ENCODE results near the gene TAS2R60. TPM values are rescaled to one million over a fixed set of nuclear protein-coding genes. Genes with fewer than 3 reads are reported as not detected.

The TAS2R60 gene
- total RNA-seq, 1 donor from 2014 or later = not detected

DNA sequence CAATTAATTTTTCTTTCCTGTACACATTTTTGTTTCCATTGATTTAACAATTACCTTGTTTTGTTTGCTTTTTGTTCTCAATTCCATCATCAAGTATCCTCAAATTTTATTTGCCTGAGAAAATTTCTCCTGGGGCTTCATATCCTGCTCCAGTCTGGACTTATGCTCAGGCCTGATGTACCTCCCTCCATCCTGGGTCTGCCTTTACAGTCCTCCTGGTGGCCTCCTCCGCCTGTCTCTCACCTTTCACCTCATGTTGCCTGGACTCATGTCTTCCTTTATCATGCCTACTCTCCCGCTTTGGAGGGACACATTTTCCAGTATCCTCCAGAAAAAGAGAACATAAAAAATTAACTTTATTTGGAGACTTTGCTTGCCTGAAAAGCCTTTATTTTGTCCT is 12.1 kb upstream of the TAS2R60 start:
- no peak for DNase-seq
- ATAC-seq = no peak
- intact Hi-C loops (cut with micrococcal nuclease) = no loop called here

DNA sequence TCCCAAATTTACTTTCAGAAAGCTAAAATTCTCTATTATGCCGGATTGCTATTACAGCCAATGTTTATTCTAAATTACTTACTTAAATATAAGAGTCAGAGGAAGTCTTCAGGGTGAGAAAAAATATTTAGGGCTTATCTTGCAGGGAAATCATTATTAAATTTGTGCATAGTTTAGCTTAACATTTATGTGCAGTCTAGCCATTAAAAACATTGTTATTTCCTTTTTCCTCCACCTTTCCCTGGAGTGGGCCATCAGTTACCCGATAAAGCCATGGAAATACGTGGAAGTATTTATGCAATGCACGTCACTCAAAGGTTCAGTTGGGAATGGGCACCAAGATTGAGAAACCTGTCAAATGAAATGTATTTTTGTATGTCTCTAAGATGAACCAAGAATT is 9.5 kb upstream of the TAS2R60 start:
- intact Hi-C loops (cut with micrococcal nuclease) = no loop called here
- ATAC-seq = no peak
- DNase-seq = no peak

DNA sequence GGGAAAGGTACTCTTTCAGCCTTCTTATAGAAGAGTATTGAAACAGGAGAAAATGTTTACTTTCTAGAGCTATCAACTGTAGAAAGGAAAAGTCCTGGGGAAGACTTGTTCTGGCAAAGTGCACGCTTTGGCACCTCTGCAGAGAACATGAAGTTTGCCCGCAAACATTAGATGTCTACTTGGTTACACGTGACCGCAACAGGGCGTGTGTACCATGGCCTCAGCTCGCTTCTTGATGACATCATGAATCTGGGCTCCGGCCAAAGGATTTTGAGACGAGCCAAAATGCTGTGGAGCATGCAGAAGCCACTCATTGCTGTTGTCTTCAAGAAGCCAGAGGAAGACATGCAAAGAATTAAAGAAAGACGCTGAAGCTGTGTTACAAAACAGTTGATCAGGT is 8.6 kb upstream of the TAS2R60 start:
- DNase-seq (peak; percentile 60), ATAC-seq (peak; percentile 56)
- intact Hi-C loops (cut with micrococcal nuclease) = no loop called here

DNA sequence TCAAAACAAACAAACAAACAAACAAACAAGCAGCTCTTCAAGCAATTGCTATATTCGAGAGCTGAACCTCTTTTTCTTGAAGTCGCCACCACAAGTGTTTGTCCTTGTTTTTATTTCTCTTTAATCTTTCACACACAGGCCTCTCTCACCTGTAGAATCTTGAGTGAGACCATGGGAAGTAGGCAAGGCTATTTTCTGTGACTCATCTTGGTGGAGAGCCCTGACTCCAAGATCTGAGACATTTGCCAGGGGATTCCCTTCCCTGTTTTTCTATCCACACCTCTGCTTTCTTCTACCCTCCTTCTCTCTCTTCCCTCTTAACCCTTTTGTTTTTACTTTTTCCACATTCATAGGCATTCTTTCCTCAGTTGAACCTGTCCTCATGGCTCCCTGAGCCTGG is 8.0 kb upstream of the TAS2R60 start:
- DNase-seq = no peak
- ATAC-seq = no peak
- intact Hi-C loops (cut with micrococcal nuclease) = no loop called here

DNA sequence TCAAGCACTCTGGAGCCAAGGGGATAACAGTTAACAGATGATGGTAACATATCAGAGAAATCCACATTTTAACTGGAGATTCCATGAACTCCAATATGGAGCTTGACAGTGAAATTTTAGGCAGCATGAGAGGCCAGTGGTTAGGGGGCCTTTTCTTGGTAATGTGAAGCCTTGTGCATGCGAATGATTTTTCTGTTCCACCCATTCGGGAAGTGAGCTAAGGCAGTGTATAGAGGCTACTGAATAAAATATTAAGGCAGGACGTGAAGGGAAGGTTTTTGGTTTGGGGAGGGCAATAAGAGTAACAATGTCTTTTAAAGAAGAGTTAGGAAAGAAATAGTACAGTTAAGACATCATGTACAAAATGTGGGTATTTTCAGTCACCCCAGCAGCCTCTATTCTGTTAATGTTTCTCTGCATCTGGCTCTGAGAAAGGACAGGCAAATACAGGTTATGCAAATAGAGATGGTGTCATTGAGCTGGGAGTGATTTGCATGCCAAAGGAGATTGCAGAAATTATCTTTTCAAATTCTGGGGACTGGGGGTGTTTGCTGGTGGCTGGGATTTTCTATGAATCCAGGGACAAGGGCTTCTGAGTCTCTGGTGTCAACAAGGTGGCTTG is 6.8 kb upstream of the TAS2R60 start:
- DNase-seq = no peak
- intact Hi-C loops (cut with micrococcal nuclease) = no loop called here
- ATAC-seq = no peak

DNA sequence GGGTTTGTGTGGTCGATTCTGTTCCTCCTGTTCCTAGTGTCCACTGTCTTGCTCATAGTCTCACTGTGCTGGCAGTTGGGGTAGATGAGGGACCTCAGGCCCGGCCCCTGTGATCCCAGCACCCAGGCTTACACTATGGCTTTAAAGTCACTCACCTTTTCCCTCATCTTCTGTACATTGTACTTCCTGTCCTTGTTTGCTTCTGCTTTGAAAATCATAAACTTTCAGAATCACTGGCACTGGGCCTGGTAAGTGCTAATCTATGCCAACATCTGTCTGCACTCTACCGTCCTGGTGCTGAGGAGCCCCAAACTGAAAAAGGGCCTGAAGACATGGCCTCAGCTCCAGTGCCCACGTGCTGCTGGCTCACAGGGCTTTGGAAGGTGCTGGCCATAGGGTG is 5.7 kb upstream of the TAS2R60 start:
- ATAC-seq = no peak
- DNase-seq = no peak
- intact Hi-C loops (cut with micrococcal nuclease) = no loop called here

DNA sequence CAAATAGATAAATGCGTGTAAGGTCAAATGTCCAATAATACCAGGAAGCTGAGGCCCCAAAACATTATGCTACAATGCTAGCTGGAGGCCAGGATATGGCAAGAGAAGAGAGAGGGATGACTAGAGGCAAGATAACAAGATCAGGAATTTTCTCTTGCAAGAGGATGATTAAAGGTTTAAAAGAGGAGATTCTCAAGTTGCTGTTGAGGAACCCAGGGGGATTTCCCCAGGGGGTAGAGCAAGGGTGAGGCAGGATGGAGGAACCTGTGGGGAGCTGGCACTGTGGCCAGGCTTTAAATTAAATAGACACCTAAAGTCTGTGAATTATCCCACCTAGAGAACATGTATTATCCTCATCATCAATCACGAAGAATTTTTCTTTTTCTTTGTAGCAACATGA is 3.4 kb upstream of the TAS2R60 start:
- intact Hi-C loops (cut with micrococcal nuclease) = no loop called here
- ATAC-seq (no peak), DNase-seq (no peak)

DNA sequence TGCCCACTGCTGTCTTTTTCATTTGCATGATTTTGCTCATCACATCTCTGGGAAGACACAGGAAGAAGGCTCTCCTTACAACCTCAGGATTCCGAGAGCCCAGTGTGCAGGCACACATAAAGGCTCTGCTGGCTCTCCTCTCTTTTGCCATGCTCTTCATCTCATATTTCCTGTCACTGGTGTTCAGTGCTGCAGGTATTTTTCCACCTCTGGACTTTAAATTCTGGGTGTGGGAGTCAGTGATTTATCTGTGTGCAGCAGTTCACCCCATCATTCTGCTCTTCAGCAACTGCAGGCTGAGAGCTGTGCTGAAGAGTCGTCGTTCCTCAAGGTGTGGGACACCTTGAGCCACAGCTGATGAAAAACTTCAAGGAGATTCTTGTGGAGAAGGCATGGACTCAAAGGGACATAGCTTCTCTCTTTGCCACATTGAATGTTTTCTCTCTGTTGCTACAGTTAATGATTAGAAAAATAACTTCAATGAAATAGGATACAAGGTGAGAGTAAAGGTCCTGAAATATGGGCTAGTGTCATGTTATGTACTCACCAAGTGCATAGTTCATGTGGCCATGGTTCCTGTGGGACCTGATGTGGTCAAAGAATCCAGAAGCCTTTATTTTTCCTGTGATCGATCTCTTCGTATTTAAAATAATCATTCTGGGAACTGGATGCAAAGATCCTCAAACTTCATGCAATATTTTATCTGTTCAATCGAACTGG is 970 bp downstream of the TAS2R60 start:
- ATAC-seq (no peak), DNase-seq (no peak)
- intact Hi-C loops (cut with micrococcal nuclease) = no loop called here

DNA sequence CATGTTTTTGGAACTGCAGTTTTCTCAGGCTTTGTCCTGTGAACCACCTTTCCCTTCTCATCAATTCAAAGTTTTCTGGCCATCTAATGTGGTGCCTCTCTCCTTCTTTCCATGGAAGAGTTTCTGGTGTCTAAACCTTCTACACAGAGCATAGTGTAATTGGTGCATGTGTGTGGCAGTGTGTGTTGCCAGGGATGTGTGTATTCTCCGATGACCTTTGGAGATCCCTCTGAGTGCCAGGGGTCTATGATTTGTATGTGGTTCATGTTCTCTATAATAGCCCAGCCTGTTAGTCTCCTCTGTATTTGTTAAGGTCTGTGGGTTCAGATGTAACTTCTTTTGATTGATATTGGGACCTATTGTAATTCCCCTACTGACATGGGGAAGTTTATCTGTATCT is 1.5 kb downstream of the TAS2R60 start:
- intact Hi-C loops (cut with micrococcal nuclease) = no loop called here
- ATAC-seq = no peak
- no peak for DNase-seq

DNA sequence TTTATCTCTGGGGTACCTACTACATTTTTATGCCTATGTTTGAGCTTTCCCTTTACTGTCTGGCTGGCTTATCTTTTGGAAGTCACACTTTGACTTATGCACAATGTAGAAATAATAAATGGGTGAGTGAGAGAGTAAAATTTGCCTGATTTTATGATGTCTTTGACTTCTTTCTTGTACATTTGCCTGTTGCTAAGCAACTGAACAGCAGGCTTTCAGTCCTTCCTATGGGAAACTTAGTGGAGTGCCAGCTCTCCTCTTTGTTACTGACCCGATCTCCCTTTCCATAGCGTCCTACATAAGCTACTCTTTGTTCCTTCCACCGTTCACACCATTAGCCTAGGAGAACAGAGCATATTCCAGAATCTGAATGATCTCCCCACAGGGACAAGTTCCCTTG is 4.2 kb downstream of the TAS2R60 start:
- DNase-seq (no peak), ATAC-seq (no peak)
- intact Hi-C loops (cut with micrococcal nuclease) = no loop called here

DNA sequence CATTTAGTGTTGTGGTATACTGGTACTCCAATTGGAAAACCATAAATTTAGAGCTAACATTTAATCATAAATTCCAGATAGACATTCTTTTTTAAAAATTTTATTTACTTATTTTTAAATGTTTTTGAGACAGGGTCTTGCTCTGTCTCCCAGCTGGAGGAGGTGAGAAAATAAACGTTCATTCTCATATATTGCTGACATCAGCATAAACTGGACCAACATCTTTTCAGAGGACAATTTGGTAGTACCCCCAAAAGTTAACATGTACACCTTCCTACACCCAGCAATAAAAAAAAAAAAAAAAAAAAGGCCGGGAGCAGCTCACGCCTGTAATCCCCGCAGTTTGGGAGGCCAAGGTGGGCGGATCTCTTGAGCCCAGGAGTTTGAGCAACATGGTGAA is 5.2 kb downstream of the TAS2R60 start:
- intact Hi-C loops (cut with micrococcal nuclease) = no loop called here
- ATAC-seq = no peak
- DNase-seq = no peak

DNA sequence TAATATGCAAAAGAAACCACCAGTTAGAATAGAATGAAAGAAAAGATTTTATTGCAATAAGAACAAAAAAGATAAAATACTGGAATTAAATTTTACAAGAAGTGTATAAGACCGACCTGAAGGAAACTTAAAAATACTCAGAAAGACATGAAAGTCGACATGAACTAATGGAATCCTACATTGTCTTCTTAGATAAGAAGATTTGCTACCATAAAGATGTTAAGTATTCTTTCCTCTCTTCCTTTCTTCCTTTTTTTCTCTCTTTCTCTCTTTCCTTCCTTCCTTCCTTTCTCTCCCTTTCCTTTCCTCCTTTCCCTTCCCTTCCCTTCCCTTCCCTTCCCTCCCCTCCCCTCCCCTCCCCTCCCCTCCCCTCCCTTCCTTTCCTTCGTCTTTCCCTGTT is 6.5 kb downstream of the TAS2R60 start:
- no peak for ATAC-seq

DNA sequence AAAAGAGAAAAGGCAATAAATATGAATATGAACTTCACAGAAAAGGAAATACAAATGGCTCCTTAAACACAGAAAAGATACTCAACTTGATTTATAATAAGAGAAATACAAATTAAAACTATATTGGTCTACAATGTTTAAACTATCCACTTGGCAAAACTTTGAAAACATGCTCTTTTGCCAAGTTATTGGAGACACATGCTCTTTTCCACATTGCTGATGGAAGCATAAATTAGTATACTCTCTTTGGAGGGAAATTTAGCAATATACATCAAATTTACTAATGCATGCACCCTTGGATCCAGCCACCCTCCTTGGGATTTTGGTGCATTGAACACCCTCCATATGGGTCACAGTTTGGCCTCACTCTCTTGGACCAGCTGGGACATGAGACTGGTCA is 7.9 kb downstream of the TAS2R60 start:
- intact Hi-C loops (cut with micrococcal nuclease) = no loop called here
- ATAC-seq (no peak), DNase-seq (no peak)

More for the DNA sequence above, 6.5 kb downstream of the TAS2R60 start:
- no peak for DNase-seq
- intact Hi-C loops (cut with micrococcal nuclease) = no loop called here

DNA sequence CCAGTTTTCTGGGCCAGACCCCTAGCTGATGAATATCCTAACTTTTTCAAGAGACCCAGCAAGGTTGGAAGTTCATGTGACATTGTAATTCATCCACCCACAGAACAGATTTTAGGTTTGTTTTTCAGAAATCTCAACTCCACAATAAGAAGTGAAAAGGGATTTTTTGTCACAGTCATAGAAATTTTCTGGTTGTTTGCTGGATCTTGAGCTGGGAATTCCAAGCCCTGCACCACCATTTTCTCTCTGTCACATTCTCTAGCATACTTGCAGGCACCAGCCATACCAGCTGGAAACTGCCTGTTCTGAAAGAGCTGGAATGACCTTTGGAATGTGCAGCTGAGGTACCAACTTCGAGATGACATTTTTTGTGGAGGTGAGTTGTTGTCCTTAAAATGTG is 8.5 kb downstream of the TAS2R60 start:
- ATAC-seq = no peak
- intact Hi-C loops (cut with micrococcal nuclease) = no loop called here
- DNase-seq = no peak

DNA sequence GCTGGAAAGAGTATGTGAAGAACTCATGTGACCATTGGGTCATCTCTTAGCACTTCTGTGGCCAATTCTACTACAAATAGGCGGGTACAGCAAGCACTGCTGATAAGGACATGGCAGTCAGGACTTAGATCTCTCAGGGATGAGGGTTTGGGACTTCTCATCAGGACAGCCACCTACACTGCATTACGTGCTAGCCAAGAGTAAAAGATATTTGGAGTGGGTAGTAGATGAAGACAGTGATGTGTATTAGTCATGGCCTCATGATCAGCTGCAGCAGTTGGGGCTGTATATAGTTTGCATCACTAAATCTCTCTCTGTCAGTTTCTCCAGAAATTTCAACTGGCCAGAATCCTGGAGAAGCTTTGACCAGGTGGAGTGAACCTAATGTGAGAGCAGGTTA is 9.2 kb downstream of the TAS2R60 start:
- ATAC-seq (no peak), DNase-seq (no peak)
- intact Hi-C loops (cut with micrococcal nuclease) = no loop called here

DNA sequence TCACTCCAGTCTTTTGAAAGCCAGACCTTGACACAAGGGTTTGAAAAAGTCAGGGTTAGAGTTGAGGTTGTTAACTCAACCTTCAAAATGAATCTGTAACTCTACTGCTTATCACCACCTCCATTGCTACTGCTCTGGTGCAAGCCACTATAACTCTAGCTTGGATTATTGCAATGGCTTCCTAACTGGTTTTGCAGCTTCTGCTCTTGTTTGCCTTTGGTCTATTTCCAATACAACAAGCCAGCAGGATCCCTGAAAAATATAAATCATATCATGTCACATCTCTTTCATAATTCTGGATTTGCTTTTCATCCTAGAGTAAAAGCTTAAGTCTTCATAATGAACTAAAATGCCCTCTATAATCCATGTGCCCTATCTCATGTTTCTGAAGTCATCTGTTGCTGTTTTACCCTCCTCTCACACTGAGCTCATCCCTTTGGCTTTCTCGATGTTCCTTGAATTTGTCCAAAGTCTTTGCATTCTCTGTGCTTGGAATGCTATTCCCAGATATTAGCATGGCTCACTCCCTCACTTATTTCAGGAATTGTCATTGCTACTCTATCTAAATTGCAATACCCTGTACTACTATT is 10.9 kb downstream of the TAS2R60 start:
- intact Hi-C loops (cut with micrococcal nuclease) = no loop called here
- ATAC-seq (no peak), DNase-seq (no peak)

DNA sequence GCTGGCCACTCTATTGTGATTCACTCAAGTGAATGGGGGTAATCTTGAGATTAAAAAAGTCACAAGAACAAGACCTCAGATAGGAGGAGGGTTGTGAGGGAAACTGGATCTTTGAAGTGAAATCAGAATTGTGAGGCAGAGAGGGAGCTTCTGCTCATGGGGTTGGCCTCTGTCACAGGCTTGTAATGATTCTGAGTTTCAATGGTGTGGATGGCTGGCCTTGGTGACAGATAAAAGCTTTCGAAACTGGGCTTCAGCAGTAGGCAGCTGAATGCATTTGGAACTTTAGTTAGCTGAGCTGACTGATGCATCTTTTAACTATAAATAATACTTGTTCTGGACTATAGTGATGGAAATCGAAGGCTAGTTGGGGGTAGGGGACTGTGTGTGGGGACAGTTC is 12.2 kb downstream of the TAS2R60 start:
- intact Hi-C loops (cut with micrococcal nuclease) = no loop called here

DNA sequence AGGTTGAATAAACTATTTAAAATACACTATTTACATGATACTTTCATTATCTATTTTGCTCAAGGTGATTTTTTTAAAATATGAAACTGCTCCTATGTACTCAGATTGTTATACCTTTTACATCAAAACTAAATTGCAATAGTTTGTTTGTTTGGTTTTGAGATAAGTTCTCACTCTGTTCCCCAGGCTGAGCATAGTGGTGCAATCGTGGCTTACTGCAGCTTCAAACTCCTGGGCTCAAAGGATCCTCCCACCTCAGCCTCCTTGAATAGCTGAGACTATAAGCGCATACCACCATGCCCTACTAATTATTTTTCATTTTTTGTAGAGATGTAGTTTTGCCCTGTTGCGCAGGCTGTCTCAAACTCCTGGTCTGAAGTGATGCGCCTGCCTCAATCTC is 12.7 kb downstream of the TAS2R60 start:
- intact Hi-C loops (cut with micrococcal nuclease) = no loop called here
- DNase-seq (no peak), ATAC-seq (no peak)

More for the DNA sequence above, 12.2 kb downstream of the TAS2R60 start:
- DNase-seq (no peak), ATAC-seq (no peak)

DNA sequence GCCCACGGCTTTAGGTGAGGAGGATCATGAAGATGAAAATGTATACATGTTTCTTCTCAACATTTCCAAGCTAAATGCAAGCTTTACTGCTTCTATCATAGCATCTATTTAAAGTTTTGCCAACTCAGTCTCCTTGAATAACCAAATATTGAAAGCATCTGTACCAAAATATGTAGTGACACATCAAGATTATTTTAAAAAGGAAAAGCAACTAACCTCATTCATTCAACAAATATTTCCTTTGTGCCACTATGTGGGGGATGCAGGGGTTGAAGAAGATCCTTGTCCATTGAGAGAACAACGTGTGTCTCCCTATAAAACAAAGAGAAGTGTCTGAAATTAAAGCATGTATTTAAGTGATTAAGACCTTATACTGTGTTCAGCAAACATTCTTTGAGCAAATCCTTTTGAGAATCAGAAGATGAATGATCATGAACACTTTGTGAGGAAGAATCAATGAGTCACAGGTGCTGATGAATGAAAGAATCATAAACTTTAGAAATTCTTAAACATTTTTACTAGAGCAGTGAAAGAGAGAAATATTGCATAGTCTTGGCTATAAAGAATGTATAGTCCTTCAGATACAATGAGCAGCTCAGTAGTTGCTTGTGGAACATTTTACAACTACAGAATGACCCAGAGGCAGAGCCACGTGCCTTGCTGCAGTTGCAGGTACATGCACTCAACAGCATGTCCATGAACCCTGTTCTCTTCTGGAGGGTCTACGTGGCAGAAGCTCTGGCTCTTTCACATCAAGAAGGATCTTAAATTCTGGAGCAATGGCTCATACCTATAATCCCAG is 13.9 kb downstream of the TAS2R60 start:
- ATAC-seq (no peak), DNase-seq (no peak)
- intact Hi-C loops (cut with micrococcal nuclease) = no loop called here

DNA sequence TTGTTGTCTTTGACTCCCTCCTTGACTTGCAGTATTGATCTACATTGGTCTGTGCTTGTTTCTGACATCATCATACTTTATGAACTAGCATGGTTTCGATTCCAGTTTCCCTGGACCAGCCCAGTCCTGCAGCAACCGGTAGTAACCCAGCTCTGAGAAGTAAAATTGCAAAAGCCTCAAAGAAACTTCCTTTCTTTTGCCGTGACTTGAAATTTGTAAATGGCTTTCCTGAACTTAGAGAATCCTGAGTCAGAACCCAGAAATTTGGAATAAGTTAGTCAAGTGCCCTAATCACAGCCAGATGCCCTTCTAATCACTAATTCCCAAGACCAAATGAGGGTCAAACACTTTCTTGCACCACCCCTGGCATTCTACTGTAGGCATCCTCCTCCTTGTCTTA is 15.0 kb downstream of the TAS2R60 start:
- ATAC-seq = no peak
- DNase-seq = no peak
- intact Hi-C loops (cut with micrococcal nuclease) = no loop called here

Measured in left ventricle myocardium superior (tissue), 1 donor.